ENCODE measurements around the gene CUX1.

The CUX1 gene

GRCh38 chr7:101960323-101960722 is 142.9 kb downstream of the CUX1 start:
- Histone ChIP-seq H3K9me3 (ENCODE audit: control insufficient read depth, insufficient read depth, low read length) (no peaks in the 10 kb centered on the region), H3K27me3 (ENCODE audit: control insufficient read depth, low read length) (no peaks in the 10 kb centered on the region), H4K20me1 (ENCODE audit: control insufficient read depth, insufficient read depth, low read depth, low read length) (peaks cover 28% of the 10 kb centered on the region; the same call in 1 of the 2 replicates), H3K4me3 (ENCODE audit: low read length) (no peak overlapping the region), H3F3A (ENCODE audit: control insufficient read depth, insufficient read depth) (peaks cover 25% of the 10 kb centered on the region), H3K79me2 (ENCODE audit: control insufficient read depth, low read length) (peaks cover 99% of the 10 kb centered on the region), H3K27ac (ENCODE audit: low read depth, low read length) (no peak overlapping the region), H3K36me3 (ENCODE audit: control insufficient read depth, low read length) (peaks cover 38% of the 10 kb centered on the region), H3K9me2 (replicated peaks; ENCODE audit: control insufficient read depth, low read length) (no peaks in the 10 kb centered on the region), H3K4me2 (ENCODE audit: low read length) (no peak overlapping the region), H3K4me1 (ENCODE audit: control insufficient read depth, low read length) (peaks cover 52% of the 10 kb centered on the region)
- TF ChIP-seq CTCF (IDR thresholded peaks at IDR 0.05; ENCODE audit: low read depth, low read length, poor library complexity, severe bottlenecking) (no peak), EZH2phosphoT487 (IDR thresholded peaks at IDR 0.05; ENCODE audit: borderline replicate concordance, low read length) (no peak)

- H3K36me3 ChIP-seq (ENCODE audit: control insufficient read depth, low read length) = peaks cover 38% of the 10 kb centered on the region
- no peaks in the 10 kb centered on the region for H3K9me2 ChIP-seq (replicated peaks; ENCODE audit: control insufficient read depth, low read length)
- peaks cover 28% of the 10 kb centered on the region; the same call in 1 of the 2 replicates for H4K20me1 ChIP-seq (ENCODE audit: control insufficient read depth, insufficient read depth, low read depth, low read length)
- H3K27me3 ChIP-seq (ENCODE audit: control insufficient read depth, low read length) = no peaks in the 10 kb centered on the region
- peaks cover 99% of the 10 kb centered on the region for H3K79me2 ChIP-seq (ENCODE audit: control insufficient read depth, low read length)
- no peak overlapping the region for H3K4me3 ChIP-seq (ENCODE audit: low read length)
- peaks cover 50% of the 10 kb centered on the region for H3K4me1 ChIP-seq (ENCODE audit: control insufficient read depth, low read length)
- TF ChIP-seq EZH2phosphoT487 (IDR thresholded peaks at IDR 0.05; ENCODE audit: borderline replicate concordance, low read length) = no peak
- no peak for TF ChIP-seq CTCF (IDR thresholded peaks at IDR 0.05; ENCODE audit: low read depth, low read length, poor library complexity, severe bottlenecking)
- peaks cover 23% of the 10 kb centered on the region for H3F3A ChIP-seq (ENCODE audit: control insufficient read depth, insufficient read depth)
- H3K27ac ChIP-seq (ENCODE audit: low read depth, low read length) = no peak overlapping the region
- H3K9me3 ChIP-seq (ENCODE audit: control insufficient read depth, insufficient read depth, low read length) = no peaks in the 10 kb centered on the region
- no peak overlapping the region for H3K4me2 ChIP-seq (ENCODE audit: low read length)
These were observed 143.7 kb downstream of the CUX1 start for GRCh38 chr7:101960985-101961708.

- Histone ChIP-seq H3K9me2 (replicated peaks; ENCODE audit: control insufficient read depth, low read length) (no peaks in the 10 kb centered on the region), H3K27ac (ENCODE audit: low read depth, low read length) (no peak overlapping the region), H3K4me3 (ENCODE audit: low read length) (no peak overlapping the region), H4K20me1 (ENCODE audit: control insufficient read depth, insufficient read depth, low read depth, low read length) (peaks cover 30% of the 10 kb centered on the region; the same call in 1 of the 2 replicates), H3K79me2 (ENCODE audit: control insufficient read depth, low read length) (peaks cover 99% of the 10 kb centered on the region), H3K4me1 (ENCODE audit: control insufficient read depth, low read length) (peaks cover 49% of the 10 kb centered on the region), H3F3A (ENCODE audit: control insufficient read depth, insufficient read depth) (peaks cover 17% of the 10 kb centered on the region), H3K36me3 (ENCODE audit: control insufficient read depth, low read length) (peaks cover 43% of the 10 kb centered on the region), H3K9me3 (ENCODE audit: control insufficient read depth, insufficient read depth, low read length) (no peaks in the 10 kb centered on the region), H3K4me2 (ENCODE audit: low read length) (no peak overlapping the region), H3K27me3 (ENCODE audit: control insufficient read depth, low read length) (no peaks in the 10 kb centered on the region)
- TF ChIP-seq EZH2phosphoT487 (IDR thresholded peaks at IDR 0.05; ENCODE audit: borderline replicate concordance, low read length) = no peak
- no peak for TF ChIP-seq CTCF (IDR thresholded peaks at IDR 0.05; ENCODE audit: low read depth, low read length, poor library complexity, severe bottlenecking)
These were observed 144.4 kb downstream of the CUX1 start for GRCh38 chr7:101961811-101962210.
